ENCODE measurements around the gene ICAM1. TPM values are rescaled to one million over a fixed set of nuclear protein-coding genes. Genes with fewer than 3 reads are reported as not detected.

Gene ICAM1
- polyA plus RNA-seq, 1 of the 3 experiments (the other 2 are of a cell fraction): 14.5 TPM

DNA sequence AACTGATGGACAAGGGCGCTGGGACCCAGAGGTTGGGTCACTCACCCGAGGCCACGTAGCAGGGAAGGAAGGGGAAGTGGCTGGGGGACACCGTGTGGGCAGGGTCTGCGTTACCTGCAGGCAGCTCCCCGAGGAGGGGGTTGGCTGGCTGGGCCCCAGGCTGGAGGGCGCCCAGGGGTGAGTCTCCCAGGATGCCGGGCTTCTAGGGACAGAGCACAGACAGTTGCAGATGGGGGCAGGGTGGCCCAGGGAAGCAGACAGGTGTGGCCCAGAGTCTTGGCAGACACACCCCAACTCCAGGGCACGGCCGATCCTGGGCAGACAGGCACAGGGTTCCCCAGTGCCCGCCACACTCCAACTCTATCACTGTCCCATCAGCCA lies 50.5 kb downstream of the ICAM1 start:
- POLR2A ChIA-PET: interaction anchor here (1.4 kb wide), 1 partner anchor 13 kb away, joined by 4 read pairs; no protein-coding TSS in a partner anchor
- 0 out of 2 replicates have a peak, but pooled peaks cover 7% of the 10 kb centered on the region for H3K79me2 ChIP-seq (ENCODE audit: insufficient read depth)
- H3K9me2 ChIP-seq: no peaks in the 10 kb centered on the region
- H3K27ac ChIP-seq (ENCODE audit: low read depth in 2 of 2, low read length in 1 of 2): no peak overlapping the region
- H3K27me3 ChIP-seq (ENCODE audit: insufficient read depth): no peaks in the 10 kb centered on the region
- H3K4me3 ChIP-seq (ENCODE audit: low read depth in 2 of 2, low read length in 1 of 2): no peak overlapping the region
- no peak overlapping the region for H3K9ac ChIP-seq
- TF ChIP-seq JUND (IDR thresholded peaks at IDR 0.05) (no peak), ZBTB33 (IDR thresholded peaks at IDR 0.05; ENCODE audit: borderline replicate concordance, low read depth) (no peak), CHD2 (IDR thresholded peaks at IDR 0.05; ENCODE audit: low read length, partially characterized antibody) (no peak), FOXJ3 (CRISPR knock-in tag; IDR thresholded peaks at IDR 0.05) (no peak), TEAD4 (IDR thresholded peaks at IDR 0.05; ENCODE audit: borderline replicate concordance, insufficient read depth) (no peak), GABPA (IDR thresholded peaks at IDR 0.05; ENCODE audit: low read depth) (no peak), TAF1 (IDR thresholded peaks at IDR 0.05; ENCODE audit: borderline replicate concordance, low read depth, low read length) (no peak), POLR2AphosphoS5 (IDR thresholded peaks at IDR 0.05; ENCODE audit: low read depth, low read length) (no peak), NFIC (IDR thresholded peaks at IDR 0.05; ENCODE audit: borderline replicate concordance) (no peak), EZH2phosphoT487 (IDR thresholded peaks at IDR 0.05; ENCODE audit: borderline replicate concordance, low read depth) (no peak), SIN3A (IDR thresholded peaks at IDR 0.05; ENCODE audit: borderline replicate concordance, low read depth, low read length) (no peak), FOSL2 (IDR thresholded peaks at IDR 0.05; ENCODE audit: borderline replicate concordance, low read depth) (no peak), EP300 (IDR thresholded peaks at IDR 0.05; ENCODE audit: borderline replicate concordance in 1 of 2, low read depth in 1 of 2, low read length in 1 of 2) (no peak)
- TF ChIP-seq, protein P1, sequence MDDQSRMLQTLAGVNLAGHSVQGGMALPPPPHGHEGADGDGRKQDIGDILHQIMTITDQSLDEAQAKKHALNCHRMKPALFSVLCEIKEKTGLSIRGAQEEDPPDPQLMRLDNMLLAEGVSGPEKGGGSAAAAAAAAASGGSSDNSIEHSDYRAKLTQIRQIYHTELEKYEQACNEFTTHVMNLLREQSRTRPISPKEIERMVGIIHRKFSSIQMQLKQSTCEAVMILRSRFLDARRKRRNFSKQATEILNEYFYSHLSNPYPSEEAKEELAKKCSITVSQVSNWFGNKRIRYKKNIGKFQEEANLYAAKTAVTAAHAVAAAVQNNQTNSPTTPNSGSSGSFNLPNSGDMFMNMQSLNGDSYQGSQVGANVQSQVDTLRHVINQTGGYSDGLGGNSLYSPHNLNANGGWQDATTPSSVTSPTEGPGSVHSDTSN (IDR thresholded peaks at IDR 0.05): no peak
- TF ChIP-seq, protein P2, sequence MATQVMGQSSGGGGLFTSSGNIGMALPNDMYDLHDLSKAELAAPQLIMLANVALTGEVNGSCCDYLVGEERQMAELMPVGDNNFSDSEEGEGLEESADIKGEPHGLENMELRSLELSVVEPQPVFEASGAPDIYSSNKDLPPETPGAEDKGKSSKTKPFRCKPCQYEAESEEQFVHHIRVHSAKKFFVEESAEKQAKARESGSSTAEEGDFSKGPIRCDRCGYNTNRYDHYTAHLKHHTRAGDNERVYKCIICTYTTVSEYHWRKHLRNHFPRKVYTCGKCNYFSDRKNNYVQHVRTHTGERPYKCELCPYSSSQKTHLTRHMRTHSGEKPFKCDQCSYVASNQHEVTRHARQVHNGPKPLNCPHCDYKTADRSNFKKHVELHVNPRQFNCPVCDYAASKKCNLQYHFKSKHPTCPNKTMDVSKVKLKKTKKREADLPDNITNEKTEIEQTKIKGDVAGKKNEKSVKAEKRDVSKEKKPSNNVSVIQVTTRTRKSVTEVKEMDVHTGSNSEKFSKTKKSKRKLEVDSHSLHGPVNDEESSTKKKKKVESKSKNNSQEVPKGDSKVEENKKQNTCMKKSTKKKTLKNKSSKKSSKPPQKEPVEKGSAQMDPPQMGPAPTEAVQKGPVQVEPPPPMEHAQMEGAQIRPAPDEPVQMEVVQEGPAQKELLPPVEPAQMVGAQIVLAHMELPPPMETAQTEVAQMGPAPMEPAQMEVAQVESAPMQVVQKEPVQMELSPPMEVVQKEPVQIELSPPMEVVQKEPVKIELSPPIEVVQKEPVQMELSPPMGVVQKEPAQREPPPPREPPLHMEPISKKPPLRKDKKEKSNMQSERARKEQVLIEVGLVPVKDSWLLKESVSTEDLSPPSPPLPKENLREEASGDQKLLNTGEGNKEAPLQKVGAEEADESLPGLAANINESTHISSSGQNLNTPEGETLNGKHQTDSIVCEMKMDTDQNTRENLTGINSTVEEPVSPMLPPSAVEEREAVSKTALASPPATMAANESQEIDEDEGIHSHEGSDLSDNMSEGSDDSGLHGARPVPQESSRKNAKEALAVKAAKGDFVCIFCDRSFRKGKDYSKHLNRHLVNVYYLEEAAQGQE (IDR thresholded peaks at IDR 0.05; ENCODE audit: low read depth, low read length): no peak
- peaks cover 0 to 6% of the 10 kb centered on the region in 2 experiments; a peak in 1 of 4 replicates for H3K4me1 ChIP-seq (ENCODE audit: control insufficient read depth in 1 of 2, insufficient read depth in 2 of 2, low read depth in 1 of 2, low read length in 1 of 2)
- peaks cover 9 to 44% of the 10 kb centered on the region in 2 experiments for H3K36me3 ChIP-seq (replicated peaks in 1 of 2; ENCODE audit: control insufficient read depth in 1 of 2, insufficient read depth in 2 of 2, low read length in 1 of 2)
- no peaks in the 10 kb centered on the region for H3K9me3 ChIP-seq
- H3F3A ChIP-seq (replicated peaks; ENCODE audit: insufficient read depth): peaks cover 6% of the 10 kb centered on the region
- H2AFZ ChIP-seq (ENCODE audit: low read depth): no peak overlapping the region
- H3K4me2 ChIP-seq: no peak overlapping the region
- CTCF ChIA-PET: interaction anchor here (0.7 to 1.5 kb wide), 3 partner anchors 56 to 95 kb away, joined by 3 to 4 read pairs (median 4); no protein-coding TSS in a partner anchor
- H4K20me1 ChIP-seq (ENCODE audit: insufficient read depth): no peaks in the 10 kb centered on the region
- 97% methylated on average over 7 of the region's 11 CpGs for WGBS (ENCODE audit: low lambda C conversion rate)
- DNase-seq: peak; percentile 22
